Measurements from ENCODE around the gene OOSP3.

- TF ChIP-seq, protein P1, sequence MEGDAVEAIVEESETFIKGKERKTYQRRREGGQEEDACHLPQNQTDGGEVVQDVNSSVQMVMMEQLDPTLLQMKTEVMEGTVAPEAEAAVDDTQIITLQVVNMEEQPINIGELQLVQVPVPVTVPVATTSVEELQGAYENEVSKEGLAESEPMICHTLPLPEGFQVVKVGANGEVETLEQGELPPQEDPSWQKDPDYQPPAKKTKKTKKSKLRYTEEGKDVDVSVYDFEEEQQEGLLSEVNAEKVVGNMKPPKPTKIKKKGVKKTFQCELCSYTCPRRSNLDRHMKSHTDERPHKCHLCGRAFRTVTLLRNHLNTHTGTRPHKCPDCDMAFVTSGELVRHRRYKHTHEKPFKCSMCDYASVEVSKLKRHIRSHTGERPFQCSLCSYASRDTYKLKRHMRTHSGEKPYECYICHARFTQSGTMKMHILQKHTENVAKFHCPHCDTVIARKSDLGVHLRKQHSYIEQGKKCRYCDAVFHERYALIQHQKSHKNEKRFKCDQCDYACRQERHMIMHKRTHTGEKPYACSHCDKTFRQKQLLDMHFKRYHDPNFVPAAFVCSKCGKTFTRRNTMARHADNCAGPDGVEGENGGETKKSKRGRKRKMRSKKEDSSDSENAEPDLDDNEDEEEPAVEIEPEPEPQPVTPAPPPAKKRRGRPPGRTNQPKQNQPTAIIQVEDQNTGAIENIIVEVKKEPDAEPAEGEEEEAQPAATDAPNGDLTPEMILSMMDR (IDR thresholded peaks at IDR 0.05), result no peak
- TF ChIP-seq EP300 (IDR thresholded peaks at IDR 0.05) (no peak), POLR2AphosphoS5 (IDR thresholded peaks at IDR 0.05) (no peak), POLR2A (IDR thresholded peaks at IDR 0.05; ENCODE audit: low read depth) (no peak)
Observed at GRCh38 chr11:59833602-59834001, 45.0 kb upstream of the OOSP3 start.

All from esophagus muscularis mucosa (tissue), 4 donors.